ENCODE data around the gene SLC18B1. TPM values are rescaled to one million over a fixed set of nuclear protein-coding genes. Genes with fewer than 3 reads are reported as not detected.

SLC18B1 gene
- total RNA-seq, 1 donor from 2014 or later: 3.4 TPM

- no peak for DNase-seq (ENCODE audit: low read depth)
- H3K4me3 ChIP-seq (ENCODE audit: low read depth, low read length): no peak overlapping the region
- no peak for TF ChIP-seq CTCF (conservative IDR thresholded peaks at IDR 0.05; ENCODE audit: low read depth, low read length)
These were observed 38.2 kb downstream of the SLC18B1 start for GRCh38 chr6:132760256-132760655.

GRCh38 chr6:132758689-132759088, 39.7 kb downstream of the SLC18B1 start:
- no peak overlapping the region for H3K4me3 ChIP-seq (ENCODE audit: low read depth, low read length)
- TF ChIP-seq CTCF (conservative IDR thresholded peaks at IDR 0.05; ENCODE audit: low read depth, low read length): no peak
- DNase-seq (ENCODE audit: low read depth): no peak

GRCh38 chr6:132752255-132752654, 46.2 kb downstream of the SLC18B1 start:
- TF ChIP-seq CTCF (conservative IDR thresholded peaks at IDR 0.05; ENCODE audit: low read depth, low read length): no peak

GRCh38 chr6:132751828-132752227, 46.6 kb downstream of the SLC18B1 start:
- no peak for DNase-seq (ENCODE audit: low read depth)
- no peak for TF ChIP-seq CTCF (conservative IDR thresholded peaks at IDR 0.05; ENCODE audit: low read depth, low read length)
- H3K4me3 ChIP-seq (ENCODE audit: low read depth, low read length): no peak overlapping the region

More at GRCh38 chr6:132752255-132752654, 46.2 kb downstream of the SLC18B1 start:
- H3K4me3 ChIP-seq (ENCODE audit: low read depth, low read length): no peak overlapping the region
- no peak for DNase-seq (ENCODE audit: low read depth)

- no peak for TF ChIP-seq CTCF (conservative IDR thresholded peaks at IDR 0.05; ENCODE audit: low read depth, low read length)
- H3K4me3 ChIP-seq (ENCODE audit: low read depth, low read length): no peak overlapping the region
- no peak for DNase-seq (ENCODE audit: low read depth)
These were observed 47.1 kb downstream of the SLC18B1 start for GRCh38 chr6:132751306-132751705.

GRCh38 chr6:132750455-132751248, 47.8 kb downstream of the SLC18B1 start:
- DNase-seq (ENCODE audit: low read depth): no peak

More at GRCh38 chr6:132750455-132751248, 47.8 kb downstream of the SLC18B1 start:
- H3K4me3 ChIP-seq (ENCODE audit: low read depth, low read length): no peak overlapping the region
- TF ChIP-seq CTCF (conservative IDR thresholded peaks at IDR 0.05; ENCODE audit: low read depth, low read length): no peak

Data from epithelial cell of proximal tubule (primary cell).